Transverse colon (tissue), 4 donors: ENCODE measurements around the gene TTC16.

Experiments used
- CTCF ChIP-seq, 5 experiments: fragments of 200-600 bp in 3 of 5; fragments of 450-650 bp in 2 of 5; sonication (generic) in 3 of 5; IDR thresholded peaks; 1 replicate in 2 of 5; 2 replicates in 3 of 5; pipeline ENCODE4 v1.5.1; 2016 to 2017; ENCODE audit warnings: antibody characterized with exemption in 5 of 5, inconsistent platforms in 3 of 5, mild to moderate bottlenecking in 2 of 5, moderate library complexity in 1 of 5
- EP300 ChIP-seq: sonication (generic); formaldehyde crosslinking; IDR thresholded peaks from one replicate; pipeline ENCODE4 v1.6.1; 2017; ENCODE audit warnings: antibody characterized with exemption, low read depth
- POLR2A ChIP-seq: fragments of 450-650 bp; IDR thresholded peaks from one replicate; pipeline ENCODE4 v1.6.1; 2016; ENCODE audit warnings: antibody characterized with exemption, mild to moderate bottlenecking, moderate library complexity
- POLR2AphosphoS5 ChIP-seq, 3 donors: sonication (generic); formaldehyde crosslinking; IDR thresholded peaks; one replicate each; pipeline ENCODE4 v1.6.1; 2016; ENCODE audit warnings: antibody characterized with exemption in 3 of 3

- TF ChIP-seq POLR2A, result no peak
- TF ChIP-seq CTCF (IDR thresholded peaks at IDR 0.05), result no peak
- TF ChIP-seq POLR2AphosphoS5 (IDR thresholded peaks at IDR 0.05), result no peak
- TF ChIP-seq EP300, result no peak
Observed at GRCh38 chr9:127744398-127745110, 28.7 kb downstream of the TTC16 start.
